ENCODE results near the gene PRELID1.

Gene PRELID1

DNA sequence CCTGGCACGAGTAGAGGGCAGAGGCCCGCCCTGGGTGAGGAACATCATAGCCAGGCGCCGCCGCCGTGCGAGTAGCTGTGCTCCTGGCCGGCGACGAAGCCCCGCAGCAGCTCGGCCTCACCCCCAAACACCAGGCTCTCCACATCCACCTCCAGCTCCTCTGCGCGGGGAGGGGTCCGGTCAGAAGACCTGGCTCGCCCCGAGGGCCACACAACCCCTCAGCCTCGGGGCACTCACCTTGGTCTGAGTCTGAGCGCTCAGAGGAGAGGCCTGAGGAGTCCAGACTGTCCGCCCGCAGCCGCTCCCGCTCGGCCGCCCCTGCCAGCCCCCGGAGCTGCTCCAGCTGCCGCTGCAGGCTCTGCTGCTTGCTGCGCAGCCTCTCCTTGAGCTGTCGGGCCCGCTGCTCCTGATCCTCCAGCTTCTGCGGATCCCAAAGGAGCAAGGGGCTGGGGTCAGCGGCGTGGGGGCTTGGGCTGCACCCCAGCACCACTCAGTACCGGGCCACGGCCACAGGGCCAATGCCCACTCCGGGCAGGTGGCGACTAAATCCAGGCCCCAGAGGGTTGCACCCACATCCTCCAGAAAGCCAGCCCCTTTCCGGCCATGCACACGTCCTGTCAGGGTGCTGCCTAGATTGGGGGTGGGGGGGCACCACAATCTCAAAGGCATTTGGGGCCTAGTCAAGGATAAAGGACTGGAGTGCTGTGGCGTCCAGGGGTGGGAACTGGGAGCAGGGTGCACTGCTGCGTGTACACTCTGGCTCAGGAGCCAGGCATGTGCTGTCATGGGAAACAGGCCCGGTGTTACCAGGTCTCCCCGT, 4.2 kb downstream of the PRELID1 start:
- ChIA-PET CTCF (interaction anchor here (0.8 to 1.7 kb wide), 3 partner anchors 10 to 236 kb away, joined by 3 to 6 read pairs (median 5); no protein-coding TSS in a partner anchor), POLR2A (ENCODE audit: low non-redundant PET) (no interaction called here)
- DNase-seq (ENCODE audit: low spot score) = no peak
- TF ChIP-seq, protein P1, sequence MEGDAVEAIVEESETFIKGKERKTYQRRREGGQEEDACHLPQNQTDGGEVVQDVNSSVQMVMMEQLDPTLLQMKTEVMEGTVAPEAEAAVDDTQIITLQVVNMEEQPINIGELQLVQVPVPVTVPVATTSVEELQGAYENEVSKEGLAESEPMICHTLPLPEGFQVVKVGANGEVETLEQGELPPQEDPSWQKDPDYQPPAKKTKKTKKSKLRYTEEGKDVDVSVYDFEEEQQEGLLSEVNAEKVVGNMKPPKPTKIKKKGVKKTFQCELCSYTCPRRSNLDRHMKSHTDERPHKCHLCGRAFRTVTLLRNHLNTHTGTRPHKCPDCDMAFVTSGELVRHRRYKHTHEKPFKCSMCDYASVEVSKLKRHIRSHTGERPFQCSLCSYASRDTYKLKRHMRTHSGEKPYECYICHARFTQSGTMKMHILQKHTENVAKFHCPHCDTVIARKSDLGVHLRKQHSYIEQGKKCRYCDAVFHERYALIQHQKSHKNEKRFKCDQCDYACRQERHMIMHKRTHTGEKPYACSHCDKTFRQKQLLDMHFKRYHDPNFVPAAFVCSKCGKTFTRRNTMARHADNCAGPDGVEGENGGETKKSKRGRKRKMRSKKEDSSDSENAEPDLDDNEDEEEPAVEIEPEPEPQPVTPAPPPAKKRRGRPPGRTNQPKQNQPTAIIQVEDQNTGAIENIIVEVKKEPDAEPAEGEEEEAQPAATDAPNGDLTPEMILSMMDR (conservative IDR thresholded peaks at IDR 0.05; ENCODE audit: low read depth) = no peak
- H3K27ac ChIP-seq = peak overlapping the region; percentile 84

DNA sequence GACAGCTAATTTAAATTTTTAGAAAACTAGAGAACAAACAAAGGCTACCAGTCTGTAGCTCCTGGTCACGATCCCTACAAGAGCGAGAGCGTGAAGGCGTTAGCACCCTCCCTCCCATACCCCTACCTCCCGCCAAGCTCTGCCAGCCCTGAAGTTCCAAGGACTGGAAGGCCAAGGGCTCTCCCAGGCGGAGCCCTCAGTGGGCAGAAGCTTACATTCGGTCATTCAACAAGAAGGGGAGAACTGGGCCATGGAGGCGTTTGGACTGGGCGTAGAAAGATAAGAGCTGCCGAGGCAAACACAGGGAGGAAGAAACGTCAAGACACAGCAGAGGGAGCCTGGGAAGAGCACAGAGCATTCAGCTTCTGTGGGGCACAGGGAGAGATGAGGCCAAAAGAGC, 5.1 kb downstream of the PRELID1 start:
- ChIA-PET POLR2A (ENCODE audit: low non-redundant PET) (no interaction called here), CTCF (interaction anchor here (0.8 to 3.3 kb wide), 8 partner anchors 9 to 237 kb away, joined by 4 to 12 read pairs (median 6); no protein-coding TSS in a partner anchor)
- H3K27ac ChIP-seq = peak overlapping the region; percentile 84

DNA sequence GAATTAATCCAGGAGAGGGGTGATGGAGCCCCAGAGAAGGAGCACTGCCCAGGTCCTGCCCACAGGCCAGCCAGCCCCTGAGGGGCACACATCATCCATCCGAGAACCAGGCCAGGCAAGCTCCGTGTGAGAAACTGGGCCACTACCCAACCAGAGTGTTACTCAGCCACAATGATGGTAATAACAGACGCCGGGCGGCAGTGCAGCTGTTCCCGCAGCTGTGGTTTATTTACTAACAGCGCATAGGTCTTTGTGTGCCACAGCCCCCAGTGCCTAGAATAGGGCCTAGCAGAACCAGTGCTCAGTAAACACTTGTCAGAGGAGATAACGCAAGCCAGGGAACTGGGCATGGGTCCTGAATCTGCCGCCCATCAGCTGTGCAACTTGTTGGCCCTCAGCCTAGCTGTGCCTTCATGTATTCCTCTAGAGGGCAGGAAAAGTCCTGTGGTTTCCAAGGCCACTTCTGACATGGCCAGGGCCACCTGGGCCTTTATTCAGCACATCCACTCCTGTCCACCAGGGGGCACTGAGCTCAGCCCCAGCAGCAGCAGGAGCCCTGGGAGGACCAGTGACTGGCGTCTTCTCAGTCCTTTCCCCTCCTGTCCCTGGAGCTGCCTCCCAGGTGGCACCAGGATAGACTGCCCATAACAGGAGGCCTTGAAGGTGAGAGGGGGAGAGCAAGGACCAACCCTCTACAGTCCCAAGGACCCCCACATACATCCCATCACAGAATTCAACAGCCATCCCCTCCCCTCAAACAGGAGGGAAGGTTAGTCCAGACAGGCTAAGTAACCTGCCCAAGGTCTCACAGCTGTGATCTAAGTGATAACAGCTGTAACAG, 6.0 kb downstream of the PRELID1 start:
- peak overlapping the region; percentile 84 for H3K27ac ChIP-seq
- DNase-seq (ENCODE audit: low spot score) = no peak
- TF ChIP-seq, protein P1 (conservative IDR thresholded peaks at IDR 0.05; ENCODE audit: low read depth) = peak; percentile 94
- ChIA-PET CTCF (interaction anchor here (0.6 to 3.3 kb wide), 18 partner anchors 18 to 238 kb away, joined by 3 to 12 read pairs (median 5); partner anchors contain the start of gene GRK6), POLR2A (ENCODE audit: low non-redundant PET) (interaction anchor here (0.5 to 0.6 kb wide), 2 partner anchors 12 to 177 kb away, joined by 4 read pairs; no protein-coding TSS in a partner anchor)

More for the DNA sequence above, 5.1 kb downstream of the PRELID1 start:
- TF ChIP-seq, protein P1 (conservative IDR thresholded peaks at IDR 0.05; ENCODE audit: low read depth) = no peak
- no peak for DNase-seq (ENCODE audit: low spot score)

DNA sequence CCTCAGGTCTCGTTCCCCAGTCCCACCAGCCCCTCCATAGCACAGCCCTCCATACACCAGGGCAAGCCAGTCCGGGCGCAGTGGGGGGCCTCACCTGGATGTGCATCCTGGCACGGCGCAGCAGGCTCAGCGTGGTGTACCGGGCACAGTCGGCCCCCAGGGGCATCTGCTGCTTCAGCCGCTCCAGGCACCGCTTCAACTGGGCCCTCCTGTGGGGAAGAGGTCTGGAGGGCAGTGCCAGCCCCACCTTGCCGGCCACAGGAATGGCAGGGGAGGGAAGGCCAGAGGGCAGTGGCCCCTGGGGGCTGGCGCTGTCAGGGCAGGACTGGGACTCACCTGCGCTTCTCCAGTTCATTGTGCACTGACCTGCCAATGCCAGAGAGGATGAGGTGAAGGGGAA, 6.7 kb downstream of the PRELID1 start:
- peak overlapping the region; percentile 84 for H3K27ac ChIP-seq
- TF ChIP-seq, protein P1 (conservative IDR thresholded peaks at IDR 0.05; ENCODE audit: low read depth) = no peak
- POLR2A ChIA-PET (ENCODE audit: low non-redundant PET) = no interaction called here
- DNase-seq (ENCODE audit: low spot score) = no peak
- CTCF ChIA-PET = interaction anchor here (0.7 to 3.3 kb wide), 14 partner anchors 17 to 240 kb away, joined by 3 to 12 read pairs (median 5); partner anchors contain the start of gene GRK6

DNA sequence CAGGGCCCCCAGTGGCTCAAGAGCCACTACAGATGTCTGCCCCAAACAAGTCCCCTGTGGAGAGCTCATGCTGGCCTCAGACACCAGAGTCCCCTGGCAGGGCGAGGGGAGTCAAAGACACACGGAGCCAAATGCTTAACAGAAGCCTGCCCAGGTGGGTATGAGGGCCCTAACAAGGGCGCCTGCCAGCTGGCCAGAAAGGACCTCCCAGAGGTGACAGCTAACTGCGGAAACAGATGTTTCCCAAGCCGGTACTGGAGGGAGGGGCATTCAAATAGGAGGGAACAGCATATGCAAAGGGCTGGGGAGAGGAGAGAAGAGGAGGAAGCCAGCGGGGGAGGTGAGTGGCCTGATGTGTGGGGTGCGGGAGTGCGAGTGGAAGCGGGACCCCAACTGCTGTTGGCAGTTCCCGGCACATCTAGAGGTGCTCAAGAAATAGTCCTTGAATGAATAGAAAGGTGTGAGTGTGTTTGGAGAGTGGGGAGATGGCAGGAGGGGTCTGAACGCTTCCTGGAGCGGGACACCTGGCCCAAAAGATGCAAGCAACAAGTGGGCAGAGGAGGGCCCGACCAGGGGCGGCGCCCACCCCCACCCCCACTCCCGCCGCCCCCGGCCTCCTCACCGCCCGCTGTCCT, 7.3 kb downstream of the PRELID1 start:
- CTCF ChIA-PET = interaction anchor here (1.5 to 3.3 kb wide), 5 partner anchors 78 to 241 kb away, joined by 4 to 12 read pairs (median 7); no protein-coding TSS in a partner anchor
- TF ChIP-seq, protein P1 (conservative IDR thresholded peaks at IDR 0.05; ENCODE audit: low read depth) = no peak
- POLR2A ChIA-PET (ENCODE audit: low non-redundant PET) = no interaction called here

DNA sequence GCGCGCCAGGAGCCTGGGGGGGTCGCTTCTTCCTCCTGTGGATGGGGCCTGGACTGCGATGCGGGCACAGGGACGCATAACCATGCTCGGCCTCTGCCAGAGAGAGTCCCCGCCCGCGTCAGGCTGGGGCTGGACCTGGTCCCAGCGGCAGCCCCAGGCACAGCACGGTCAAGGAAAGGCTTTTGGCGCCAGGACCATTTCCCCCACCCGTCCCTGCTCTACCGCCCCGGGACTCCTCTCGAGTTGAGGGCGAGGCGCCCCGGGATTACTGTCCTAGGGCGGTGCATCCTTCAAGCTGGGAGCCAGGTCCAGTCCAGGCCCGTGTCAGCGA, 7.8 kb downstream of the PRELID1 start:
- H3K27ac ChIP-seq = peak overlapping the region; percentile 84
- DNase-seq (ENCODE audit: low spot score) = no peak
- CTCF ChIA-PET = interaction anchor here (0.8 to 3.3 kb wide), 5 partner anchors 9 to 241 kb away, joined by 4 to 12 read pairs (median 5); no protein-coding TSS in a partner anchor
- TF ChIP-seq, protein P1 (conservative IDR thresholded peaks at IDR 0.05; ENCODE audit: low read depth) = no peak
- POLR2A ChIA-PET (ENCODE audit: low non-redundant PET) = no interaction called here

More for the DNA sequence above, 7.3 kb downstream of the PRELID1 start:
- peak overlapping the region; percentile 84 for H3K27ac ChIP-seq
- DNase-seq (ENCODE audit: low spot score) = no peak
